H1 (cell line): ENCODE data around the gene ARID1B.

Experiments used
- CHD2 ChIP-seq: IDR thresholded peaks from 2 replicates; pipeline ENCODE4 v1.6.1; 2012; ENCODE audit warnings: low read length, improper control_type of control experiment
- TF ChIP-seq, protein P1 (sequence below): IDR thresholded peaks from 2 replicates; pipeline ENCODE4 v1.6.1; 2012; ENCODE audit warnings: inconsistent platforms

DNA sequence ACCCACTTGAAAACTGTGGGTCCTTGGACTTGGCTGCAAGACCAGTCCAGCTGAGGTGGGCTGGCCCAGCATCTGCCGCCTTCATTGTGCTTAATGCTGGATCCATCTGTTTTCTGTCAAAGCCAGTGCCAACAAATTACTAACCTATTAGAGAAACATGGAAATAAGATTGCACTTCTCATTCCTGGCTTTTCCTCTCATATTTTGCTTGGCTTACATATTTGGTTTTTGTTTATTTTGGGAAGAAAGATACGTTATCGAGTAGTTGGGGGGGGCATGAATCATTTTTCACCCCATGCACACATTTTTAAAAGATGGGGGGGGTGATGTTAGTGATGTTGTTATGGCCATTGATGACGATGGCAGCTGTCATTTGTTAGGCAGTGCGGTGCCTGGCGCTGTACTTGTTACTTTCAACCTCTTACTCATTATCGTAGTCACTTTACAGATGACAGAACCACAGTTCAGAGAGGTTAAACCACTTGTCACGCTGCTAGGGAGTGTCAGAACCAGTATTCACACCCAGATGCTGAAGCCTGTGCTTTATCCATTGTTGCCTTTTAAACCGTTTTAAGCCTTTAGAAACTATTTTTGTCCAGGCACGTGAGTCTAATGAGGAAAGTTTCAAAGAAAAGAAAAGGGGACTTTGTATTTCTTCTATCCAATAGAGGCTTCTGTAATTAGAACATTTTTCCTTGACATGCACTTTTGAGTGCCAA is 366.2 kb downstream of the ARID1B start:
- no peak for TF ChIP-seq CHD2
- TF ChIP-seq, protein P1, sequence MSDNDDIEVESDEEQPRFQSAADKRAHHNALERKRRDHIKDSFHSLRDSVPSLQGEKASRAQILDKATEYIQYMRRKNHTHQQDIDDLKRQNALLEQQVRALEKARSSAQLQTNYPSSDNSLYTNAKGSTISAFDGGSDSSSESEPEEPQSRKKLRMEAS = no peak
